Adrenal gland (tissue), 5 donors: Measurements from ENCODE around the gene CAMK1D.

Source experiments
- POLR2A ChIP-seq, 2 donors: fragments of 450-650 bp; IDR thresholded peaks; one replicate each; pipeline ENCODE4 v1.6.1; 2017; ENCODE audit warnings: antibody characterized with exemption in 2 of 2, mild to moderate bottlenecking in 2 of 2, moderate library complexity in 1 of 2
- TF ChIP-seq, protein P1 (sequence below), 6 experiments: fragments of 450-650 bp in 4 of 6; fragments of 200-600 bp in 2 of 6; sonication (generic) in 1 of 6; IDR thresholded peaks; 1 replicate in 5 of 6; 2 replicates in 1 of 6; pipeline versions ENCODE4 v1.5.1 to v1.8.0; 2016 to 2021; ENCODE audit warnings: antibody characterized with exemption in 6 of 6, mild to moderate bottlenecking in 2 of 6, moderate library complexity in 1 of 6
- donor health status: DM: no; HTN: no; CAD: no.

DNA sequence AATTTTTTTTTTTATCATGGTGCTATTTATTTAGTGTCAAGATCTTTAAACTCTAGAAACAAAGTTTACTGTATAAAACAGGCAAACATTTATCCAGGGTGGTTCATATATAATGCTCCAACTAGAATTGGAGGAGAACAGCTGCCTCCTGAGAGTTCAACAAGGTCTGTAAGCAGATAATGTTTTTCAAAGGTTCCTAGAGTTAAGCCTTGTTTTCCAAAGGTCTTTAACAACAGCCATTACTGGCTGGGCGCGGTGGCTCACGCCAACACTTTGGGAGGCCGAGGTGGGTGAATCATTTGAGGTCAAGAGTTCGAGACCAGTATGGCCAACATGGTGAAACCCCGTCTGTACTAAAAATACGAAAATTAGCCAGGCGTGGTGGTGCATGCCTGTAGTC lies 335.4 kb downstream of the CAMK1D start:
- TF ChIP-seq, protein P1, sequence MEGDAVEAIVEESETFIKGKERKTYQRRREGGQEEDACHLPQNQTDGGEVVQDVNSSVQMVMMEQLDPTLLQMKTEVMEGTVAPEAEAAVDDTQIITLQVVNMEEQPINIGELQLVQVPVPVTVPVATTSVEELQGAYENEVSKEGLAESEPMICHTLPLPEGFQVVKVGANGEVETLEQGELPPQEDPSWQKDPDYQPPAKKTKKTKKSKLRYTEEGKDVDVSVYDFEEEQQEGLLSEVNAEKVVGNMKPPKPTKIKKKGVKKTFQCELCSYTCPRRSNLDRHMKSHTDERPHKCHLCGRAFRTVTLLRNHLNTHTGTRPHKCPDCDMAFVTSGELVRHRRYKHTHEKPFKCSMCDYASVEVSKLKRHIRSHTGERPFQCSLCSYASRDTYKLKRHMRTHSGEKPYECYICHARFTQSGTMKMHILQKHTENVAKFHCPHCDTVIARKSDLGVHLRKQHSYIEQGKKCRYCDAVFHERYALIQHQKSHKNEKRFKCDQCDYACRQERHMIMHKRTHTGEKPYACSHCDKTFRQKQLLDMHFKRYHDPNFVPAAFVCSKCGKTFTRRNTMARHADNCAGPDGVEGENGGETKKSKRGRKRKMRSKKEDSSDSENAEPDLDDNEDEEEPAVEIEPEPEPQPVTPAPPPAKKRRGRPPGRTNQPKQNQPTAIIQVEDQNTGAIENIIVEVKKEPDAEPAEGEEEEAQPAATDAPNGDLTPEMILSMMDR (IDR thresholded peaks at IDR 0.05), result no peak
- no peak for TF ChIP-seq POLR2A (IDR thresholded peaks at IDR 0.05)
